Loucy (cell line): ENCODE measurements around the gene CTAGE6.
"Not testable (repeated sequence)": the region's sequence is repeated elsewhere in the genome, so short reads cannot be mapped to it uniquely, and the experiment has no call there.

Experiments
- CTCF ChIP-seq: fragments of 200-600 bp; sonication (generic); conservative IDR thresholded peaks from 2 replicates; pipeline ENCODE4 v1.5.1; 2014; ENCODE audit warnings: mild to moderate bottlenecking, antibody characterized with exemption, low read length
- EZH2phosphoT487 ChIP-seq: fragments of 200-600 bp; IDR thresholded peaks from 2 replicates; pipeline ENCODE4 v1.6.1; 2018; ENCODE audit warnings: antibody characterized with exemption, mild to moderate bottlenecking, moderate library complexity, borderline replicate concordance

- TF ChIP-seq CTCF, EZH2phosphoT487: not testable (repeated sequence)
Measured at GRCh38 chr7:143745340-143745739, 12.2 kb downstream of the CTAGE6 start.
